DOHH2 (cell line): ENCODE measurements around the gene SMARCA4.

ENCODE experiments used
- EZH2phosphoT487 ChIP-seq: fragments of 200-600 bp; sonication (generic); IDR thresholded peaks from 2 replicates; pipeline ENCODE4 v1.6.1; 2017; ENCODE audit warnings: borderline replicate concordance, mild to moderate bottlenecking, antibody characterized with exemption, low read length, moderate library complexity, mixed read lengths
- TF ChIP-seq, protein P1 (sequence below): fragments of 200-600 bp; sonication (generic); IDR thresholded peaks from one replicate; pipeline ENCODE4 v1.5.1; 2014; ENCODE audit warnings: antibody characterized with exemption, mild to moderate bottlenecking, low read depth, low read length; ENCODE audit not compliant: poor library complexity, severe bottlenecking

DNA sequence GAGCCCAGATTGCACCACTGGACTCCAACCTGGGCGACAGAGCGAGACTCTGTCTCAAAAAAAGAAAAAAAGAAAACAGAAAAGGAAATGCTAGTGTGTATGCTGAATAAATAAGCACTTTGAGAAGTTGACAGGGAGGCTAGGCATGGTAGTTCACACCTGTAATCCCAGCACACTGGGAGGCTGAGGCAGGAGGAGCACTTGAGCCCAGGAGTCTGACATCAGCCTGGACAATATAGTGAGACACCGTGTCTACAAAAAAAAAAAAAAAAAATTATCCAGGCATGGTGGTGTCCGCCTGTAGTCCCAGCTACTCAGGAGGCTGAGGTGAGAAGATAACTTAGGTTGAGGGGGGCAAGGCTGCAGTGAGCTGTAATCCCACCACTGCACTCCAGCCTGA is 109.3 kb downstream of the SMARCA4 start:
- TF ChIP-seq, protein P1, sequence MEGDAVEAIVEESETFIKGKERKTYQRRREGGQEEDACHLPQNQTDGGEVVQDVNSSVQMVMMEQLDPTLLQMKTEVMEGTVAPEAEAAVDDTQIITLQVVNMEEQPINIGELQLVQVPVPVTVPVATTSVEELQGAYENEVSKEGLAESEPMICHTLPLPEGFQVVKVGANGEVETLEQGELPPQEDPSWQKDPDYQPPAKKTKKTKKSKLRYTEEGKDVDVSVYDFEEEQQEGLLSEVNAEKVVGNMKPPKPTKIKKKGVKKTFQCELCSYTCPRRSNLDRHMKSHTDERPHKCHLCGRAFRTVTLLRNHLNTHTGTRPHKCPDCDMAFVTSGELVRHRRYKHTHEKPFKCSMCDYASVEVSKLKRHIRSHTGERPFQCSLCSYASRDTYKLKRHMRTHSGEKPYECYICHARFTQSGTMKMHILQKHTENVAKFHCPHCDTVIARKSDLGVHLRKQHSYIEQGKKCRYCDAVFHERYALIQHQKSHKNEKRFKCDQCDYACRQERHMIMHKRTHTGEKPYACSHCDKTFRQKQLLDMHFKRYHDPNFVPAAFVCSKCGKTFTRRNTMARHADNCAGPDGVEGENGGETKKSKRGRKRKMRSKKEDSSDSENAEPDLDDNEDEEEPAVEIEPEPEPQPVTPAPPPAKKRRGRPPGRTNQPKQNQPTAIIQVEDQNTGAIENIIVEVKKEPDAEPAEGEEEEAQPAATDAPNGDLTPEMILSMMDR: no peak
- no peak for TF ChIP-seq EZH2phosphoT487
